Esophagus squamous epithelium (tissue), 5 donors: ENCODE measurements around the gene ANO3. TPM values are rescaled to one million over a fixed set of nuclear protein-coding genes. Genes with fewer than 3 reads are reported as not detected.

Experiments used
- DNase-seq: peaks from one replicate; lab custom pipeline; 2025; lab: John Stamatoyannopoulos, UW
- H3K27ac ChIP-seq, 4 donors: fragments of 200-600 bp; sonication (generic); one replicate each; pipeline ENCODE4 v1.5.1; 2016 to 2019; ENCODE audit warnings: mild to moderate bottlenecking in 1 of 4
- H3K27me3 ChIP-seq, 4 donors: fragments of 200-600 bp; sonication (generic); 1 replicate in 3 of 4; 2 replicates in 1 of 4; pipeline versions ENCODE4 v1.5.1 to v1.6.0; 2017 to 2021; ENCODE audit warnings: antibody characterized with exemption in 1 of 4
- H3K36me3 ChIP-seq, 3 donors: fragments of 200-600 bp; sonication (generic); one replicate each; pipeline ENCODE4 v1.5.1; 2016 to 2019
- H3K4me1 ChIP-seq, 3 donors: fragments of 200-600 bp; sonication (generic); one replicate each; pipeline ENCODE4 v1.5.1; 2017 to 2019
- H3K4me3 ChIP-seq, 4 donors: fragments of 200-600 bp; sonication (generic); 1 replicate in 3 of 4; 2 replicates in 1 of 4; pipeline ENCODE4 v1.5.1; 2016 to 2019; ENCODE audit warnings: mild to moderate bottlenecking in 2 of 4, moderate library complexity in 1 of 4
- H3K9me3 ChIP-seq, 3 donors: fragments of 200-600 bp; sonication (generic); one replicate each; pipeline ENCODE4 v1.5.1; 2016 to 2019
- CTCF ChIP-seq, 6 experiments: fragments of 450-650 bp in 4 of 6; fragments of 200-600 bp in 2 of 6; sonication (generic) in 2 of 6; IDR thresholded peaks; one replicate each; pipeline ENCODE4 v1.5.1; 2016 to 2019; ENCODE audit warnings: antibody characterized with exemption in 6 of 6, mild to moderate bottlenecking in 4 of 6, moderate library complexity in 4 of 6
- POLR2A ChIP-seq, 4 donors: fragments of 450-650 bp; IDR thresholded peaks; one replicate each; pipeline ENCODE4 v1.6.1; 2017; ENCODE audit warnings: antibody characterized with exemption in 4 of 4, mild to moderate bottlenecking in 4 of 4, moderate library complexity in 3 of 4
- WGBS, 2 donors: methylation state at CpG; one replicate each; pipeline ENCODE4 v1.1.5; 2018; 5-methylcytosine and 5-hydroxymethylcytosine counted together
- intact Hi-C: fragments of 100-400 bp; cut with DNase I; formaldehyde crosslinking; loops from one replicate; pipeline ENCODE4 v1.15.0; 2022
- total RNA-seq, 4 donors: library from RNA; depleted of rRNA; stranded (reverse); fragments of >200 nt; gene quantifications; one replicate each; pipeline ENCODE4 v1.1.0, GENCODE V29; 2016
- donor health status: DM: yes; HTN: yes; CAD: no.

ANO3 gene
- total RNA-seq, 4 donors from 2014 or later: not detected

- Histone ChIP-seq H3K9me3 (no peaks in the 10 kb centered on the region), H3K27ac (no peak overlapping the region), H3K27me3 (no peaks in the 10 kb centered on the region), H3K36me3 (no peaks in the 10 kb centered on the region), H3K4me1 (no peaks in the 10 kb centered on the region), H3K4me3 (no peak overlapping the region)
- intact Hi-C loops: no loop called here
- DNase-seq: no peak
- no peak for TF ChIP-seq POLR2A (IDR thresholded peaks at IDR 0.05)
- no peak for TF ChIP-seq CTCF (IDR thresholded peaks at IDR 0.05)
Measured at GRCh38 chr11:26465274-26465673, 133.3 kb downstream of the ANO3 start.

GRCh38 chr11:26467506-26467905, 135.6 kb downstream of the ANO3 start:
- whole genome bisulfite sequencing, 2 donors: 17 to 39% methylated on average over 1 of the region's 1 CpG
- H3K36me3 ChIP-seq: no peaks in the 10 kb centered on the region
- TF ChIP-seq POLR2A (IDR thresholded peaks at IDR 0.05) (no peak), CTCF (IDR thresholded peaks at IDR 0.05) (no peak)
- no peak overlapping the region for H3K27ac ChIP-seq
- no peaks in the 10 kb centered on the region for H3K4me1 ChIP-seq
- H3K4me3 ChIP-seq: no peak overlapping the region
- intact Hi-C loops: no loop called here
- no peak for DNase-seq
- no peaks in the 10 kb centered on the region for H3K9me3 ChIP-seq
- H3K27me3 ChIP-seq: no peaks in the 10 kb centered on the region

- no peaks in the 10 kb centered on the region for H3K4me1 ChIP-seq
- intact Hi-C loops: no loop called here
- H3K9me3 ChIP-seq: no peaks in the 10 kb centered on the region
- no peak for DNase-seq
- 30 to 42% methylated on average over 2 of the region's 2 CpGs for WGBS, 2 donors
- no peak for TF ChIP-seq POLR2A (IDR thresholded peaks at IDR 0.05)
- no peak for TF ChIP-seq CTCF (IDR thresholded peaks at IDR 0.05)
- H3K27me3 ChIP-seq: no peaks in the 10 kb centered on the region
- H3K4me3 ChIP-seq: no peak overlapping the region
- H3K36me3 ChIP-seq: no peaks in the 10 kb centered on the region
- no peak overlapping the region for H3K27ac ChIP-seq
Measured at GRCh38 chr11:26470992-26471391, 139.1 kb downstream of the ANO3 start.

GRCh38 chr11:26473216-26474194, 141.6 kb downstream of the ANO3 start:
- Histone ChIP-seq H3K27ac (no peak overlapping the region), H3K4me3 (no peak overlapping the region), H3K27me3 (no peaks in the 10 kb centered on the region), H3K9me3 (no peaks in the 10 kb centered on the region), H3K4me1 (no peaks in the 10 kb centered on the region), H3K36me3 (no peaks in the 10 kb centered on the region)
- DNase-seq: no peak
- 50 to 52% methylated on average over 4 of the region's 4 CpGs for WGBS, 2 donors
- intact Hi-C loops: no loop called here
- TF ChIP-seq POLR2A (IDR thresholded peaks at IDR 0.05) (no peak), CTCF (IDR thresholded peaks at IDR 0.05) (no peak)

GRCh38 chr11:26474401-26474800, 142.5 kb downstream of the ANO3 start:
- WGBS, 2 donors: 73 to 77% methylated on average over 2 of the region's 2 CpGs

More at GRCh38 chr11:26474401-26474800, 142.5 kb downstream of the ANO3 start:
- H3K4me1 ChIP-seq: no peaks in the 10 kb centered on the region
- H3K27me3 ChIP-seq: no peaks in the 10 kb centered on the region
- H3K27ac ChIP-seq: no peak overlapping the region
- no peak for DNase-seq
- TF ChIP-seq POLR2A (IDR thresholded peaks at IDR 0.05) (no peak), CTCF (IDR thresholded peaks at IDR 0.05) (no peak)
- intact Hi-C loops: no loop called here
- H3K9me3 ChIP-seq: no peaks in the 10 kb centered on the region
- no peak overlapping the region for H3K4me3 ChIP-seq
- no peaks in the 10 kb centered on the region for H3K36me3 ChIP-seq
